Kasumi-1 (cell line): ENCODE results near the gene CCR8.
"Not testable (repeated sequence)": the region's sequence is repeated elsewhere in the genome, so short reads cannot be mapped to it uniquely, and the experiment has no call there.

Experiments
- DNase-seq, 2 experiments: peaks; one replicate each; lab custom pipeline; 2025; lab: John Stamatoyannopoulos, UW

CCR8 gene

GRCh38 chr3:39317571-39318169 is 11.8 kb upstream of the CCR8 start:
- DNase-seq = peak in 1 of 2 experiments; percentile 13

GRCh38 chr3:39318301-39318700 is 11.2 kb upstream of the CCR8 start:
- DNase-seq = no peak

- DNase-seq = no peak
Observed at GRCh38 chr3:39319249-39319648, 10.3 kb upstream of the CCR8 start.

- DNase-seq = not testable (repeated sequence)
Observed at GRCh38 chr3:39321574-39321983, 7.9 kb upstream of the CCR8 start.

- DNase-seq = not testable (repeated sequence)
Observed at GRCh38 chr3:39322209-39322715, 7.2 kb upstream of the CCR8 start.

- DNase-seq = no peak
Observed at GRCh38 chr3:39322936-39323335, 6.6 kb upstream of the CCR8 start.

GRCh38 chr3:39323494-39323893 is 6.0 kb upstream of the CCR8 start:
- peak; percentile 18 to 27 for DNase-seq

- no peak for DNase-seq
Observed at GRCh38 chr3:39325236-39325635, 4.3 kb upstream of the CCR8 start.

- no peak for DNase-seq
Observed at GRCh38 chr3:39327053-39327745, 2.3 kb upstream of the CCR8 start.

GRCh38 chr3:39327746-39328349 is 1.7 kb upstream of the CCR8 start:
- DNase-seq = no peak

- DNase-seq = no peak
Observed at GRCh38 chr3:39330824-39331223, 1.3 kb downstream of the CCR8 start.

- DNase-seq = no peak
Observed at GRCh38 chr3:39332525-39332924, 3.0 kb downstream of the CCR8 start.

- DNase-seq = no peak
Observed at GRCh38 chr3:39333607-39334006, 4.1 kb downstream of the CCR8 start.

GRCh38 chr3:39334205-39334604 is 4.7 kb downstream of the CCR8 start:
- no peak for DNase-seq

- no peak for DNase-seq
Observed at GRCh38 chr3:39338201-39338600, 8.7 kb downstream of the CCR8 start.

GRCh38 chr3:39339086-39339485 is 9.6 kb downstream of the CCR8 start:
- no peak for DNase-seq

GRCh38 chr3:39343076-39343717 is 13.7 kb downstream of the CCR8 start:
- no peak for DNase-seq

GRCh38 chr3:39343760-39344159 is 14.3 kb downstream of the CCR8 start:
- no peak for DNase-seq

- DNase-seq = no peak
Observed at GRCh38 chr3:39344746-39345344, 15.3 kb downstream of the CCR8 start.

- DNase-seq = no peak
Observed at GRCh38 chr3:39346785-39347585, 17.5 kb downstream of the CCR8 start.

GRCh38 chr3:39347586-39347876 is 18.0 kb downstream of the CCR8 start:
- no peak for DNase-seq

- DNase-seq = no peak
Observed at GRCh38 chr3:39349080-39349479, 19.6 kb downstream of the CCR8 start.
